IPS-18c (cell line): ENCODE data around the gene KRT39.
"Not testable (repeated sequence)": the region's sequence is repeated elsewhere in the genome, so short reads cannot be mapped to it uniquely, and the experiment has no call there.

Source experiments
- H3K4me3 ChIP-seq: 2 replicates; pipeline ENCODE4 v1.7.0; 2013; ENCODE audit warnings: low read depth, mild to moderate bottlenecking, low read length, moderate library complexity; ENCODE audit not compliant: insufficient read depth
- H3K9me3 ChIP-seq: one replicate; pipeline ENCODE4 v1.6.1; 2013; ENCODE audit warnings: mild to moderate bottlenecking, low read length, moderate library complexity; ENCODE audit not compliant: control insufficient read depth, insufficient read depth

Gene KRT39

DNA sequence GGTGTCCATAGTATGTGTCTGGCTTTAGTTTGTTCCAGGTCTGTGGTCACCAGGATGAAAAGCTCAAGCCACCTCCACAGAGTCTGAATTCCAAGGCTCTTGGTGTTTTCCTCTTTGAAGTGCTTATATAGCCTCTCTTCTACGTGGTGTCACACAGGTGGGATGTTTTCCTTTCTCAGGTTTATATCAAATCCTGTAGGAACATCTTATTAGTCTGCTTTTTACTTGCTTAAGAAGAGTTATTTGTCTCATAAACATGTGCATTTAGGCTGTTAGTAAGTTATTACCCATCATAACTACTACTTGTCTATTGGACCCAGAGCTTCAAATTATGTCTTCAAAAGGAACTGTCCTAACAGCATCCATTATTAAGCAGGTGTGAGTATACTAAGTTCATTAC, at the start of gene KRT39:
TSS of gene KRT39 (minus strand) at position 101 of the 400 bp plus-strand sequence. CDS start at position 9, 92 bp downstream.
- Histone ChIP-seq H3K9me3 (no peaks in the 10 kb centered on the region), H3K4me3 (no peak within 1 kb of the TSS)

DNA sequence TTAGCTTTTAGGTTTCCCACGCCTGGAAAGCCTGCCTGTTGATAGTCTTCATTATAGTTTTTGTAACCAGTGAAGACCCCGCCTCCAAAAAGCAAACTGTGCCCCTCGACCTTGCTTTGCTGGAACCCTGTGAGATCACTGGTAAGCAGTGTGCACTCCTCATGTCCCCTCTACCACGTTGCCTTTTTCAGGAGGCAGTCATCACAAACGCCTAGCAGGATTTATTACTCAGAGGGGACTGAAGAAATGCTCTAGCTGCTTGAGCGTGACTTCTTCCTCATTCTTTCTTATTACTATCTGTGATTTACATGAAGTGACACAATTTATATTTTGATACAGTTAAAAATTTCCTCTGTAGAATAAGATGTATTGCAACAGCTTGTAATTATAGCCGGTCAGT, 48.7 kb upstream of the KRT39 start:
- no peak overlapping the region for H3K4me3 ChIP-seq
- no peaks in the 10 kb centered on the region for H3K9me3 ChIP-seq

GRCh38 chr17:41013606-41014005, 46.9 kb upstream of the KRT39 start:
- Histone ChIP-seq H3K9me3 (no peaks in the 10 kb centered on the region), H3K4me3 (no peak overlapping the region)

- Histone ChIP-seq H3K9me3 (no peaks in the 10 kb centered on the region), H3K4me3 (no peak overlapping the region)
Observed at GRCh38 chr17:41013181-41013580, 46.4 kb upstream of the KRT39 start.

DNA sequence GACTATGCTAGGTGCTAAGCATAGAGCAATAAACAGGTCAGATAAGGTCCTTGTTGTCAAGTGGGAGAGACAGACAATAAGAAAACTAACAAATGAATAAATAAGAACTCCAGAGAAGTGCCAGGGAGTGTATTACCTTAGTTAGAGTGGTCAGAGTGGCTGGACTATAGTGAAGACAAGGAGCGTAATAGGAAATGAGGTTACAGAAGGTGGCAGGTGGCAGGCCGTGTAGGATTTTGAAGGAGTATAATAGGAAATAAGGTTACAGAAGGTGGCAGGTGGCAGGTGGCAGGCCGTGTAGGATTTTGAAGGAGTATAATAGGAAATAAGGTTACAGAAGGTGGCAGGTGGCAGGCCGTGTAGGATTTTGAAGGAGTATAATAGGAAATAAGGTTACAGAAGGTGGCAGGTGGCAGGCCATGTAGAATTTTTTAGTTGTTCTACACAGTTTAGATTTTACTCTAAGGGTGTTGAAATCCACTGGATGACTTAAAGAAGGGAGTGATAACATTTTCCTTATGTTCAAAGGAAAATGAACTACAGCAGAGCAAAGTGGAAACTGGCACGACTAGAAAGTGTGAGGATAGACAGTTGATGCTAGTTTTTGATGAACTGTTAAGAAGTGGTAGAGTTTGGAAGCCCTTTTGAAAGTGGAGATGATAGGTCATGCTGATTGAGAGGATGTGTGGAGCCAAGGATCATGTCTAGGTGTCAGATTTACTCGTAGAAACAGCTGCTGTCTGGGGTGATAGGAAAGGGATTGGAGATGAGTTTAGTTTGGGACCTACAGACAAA, 45.8 kb upstream of the KRT39 start:
- Histone ChIP-seq H3K4me3 (no peak overlapping the region), H3K9me3 (no peaks in the 10 kb centered on the region)

GRCh38 chr17:41010441-41010840, 43.7 kb upstream of the KRT39 start:
- no peak overlapping the region for H3K4me3 ChIP-seq
- H3K9me3 ChIP-seq: no peaks in the 10 kb centered on the region

DNA sequence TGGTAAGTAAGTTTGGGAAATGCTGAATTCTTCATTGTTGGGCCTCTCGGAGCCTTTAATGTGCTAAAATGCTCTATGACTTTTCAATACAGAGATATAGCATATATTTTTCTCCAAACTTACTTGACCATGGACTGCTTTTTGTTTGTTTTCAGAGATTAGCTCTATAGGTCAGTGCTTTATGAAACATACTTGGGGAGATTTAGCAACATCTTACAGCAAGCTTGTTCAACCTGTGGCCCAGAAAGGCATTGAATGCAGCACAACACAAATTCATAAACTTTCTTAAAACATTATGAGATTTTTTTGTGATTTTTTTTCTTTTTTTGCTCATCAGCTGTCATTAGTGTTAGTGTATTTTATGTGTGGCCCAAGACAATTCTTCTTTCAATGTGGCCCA, 43.2 kb upstream of the KRT39 start:
- no peak overlapping the region for H3K4me3 ChIP-seq
- H3K9me3 ChIP-seq: no peaks in the 10 kb centered on the region

GRCh38 chr17:41009301-41009760, 42.6 kb upstream of the KRT39 start:
- Histone ChIP-seq H3K9me3 (no peaks in the 10 kb centered on the region), H3K4me3 (no peak overlapping the region)

GRCh38 chr17:41008811-41009210, 42.1 kb upstream of the KRT39 start, which contains the start of gene KRTAP3-1:
Gene KRTAP3-1 (minus strand): TSS chr17:41009128. CDS start chr17:41009074, 54 bp downstream.
- Histone ChIP-seq H3K4me3 (no peak within 1 kb of the TSS), H3K9me3 (no peaks in the 10 kb centered on the region)

- H3K9me3 ChIP-seq: no peaks in the 10 kb centered on the region
- H3K4me3 ChIP-seq: no peak overlapping the region
Observed at GRCh38 chr17:41004397-41004796, 37.6 kb upstream of the KRT39 start.

DNA sequence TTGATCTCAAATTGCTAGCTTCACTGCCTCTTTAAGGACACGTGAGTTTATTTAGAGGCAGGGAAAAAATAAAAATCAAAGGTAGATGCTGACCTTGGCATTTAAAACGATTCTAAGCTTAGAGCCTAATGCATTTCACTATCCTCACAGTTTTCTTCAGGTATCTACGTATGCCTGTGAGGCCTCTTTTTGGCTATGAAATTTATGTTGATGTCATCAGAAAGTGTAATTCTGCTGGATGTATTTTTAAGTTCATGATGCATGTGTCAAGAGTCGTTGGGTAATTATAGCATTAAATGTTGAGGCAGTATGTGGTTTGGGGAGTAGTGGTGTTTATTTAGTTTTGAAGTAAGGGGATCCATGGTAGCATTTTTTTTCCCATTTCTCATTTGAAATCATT, 37.2 kb upstream of the KRT39 start:
- H3K9me3 ChIP-seq: no peaks in the 10 kb centered on the region
- no peak overlapping the region for H3K4me3 ChIP-seq

GRCh38 chr17:41002814-41003213, 36.1 kb upstream of the KRT39 start:
- H3K4me3 ChIP-seq: no peak overlapping the region

GRCh38 chr17:41001795-41002194, 35.0 kb upstream of the KRT39 start:
- H3K9me3 ChIP-seq: no peaks in the 10 kb centered on the region

More at GRCh38 chr17:41002814-41003213, 36.1 kb upstream of the KRT39 start:
- H3K9me3 ChIP-seq: no peaks in the 10 kb centered on the region

DNA sequence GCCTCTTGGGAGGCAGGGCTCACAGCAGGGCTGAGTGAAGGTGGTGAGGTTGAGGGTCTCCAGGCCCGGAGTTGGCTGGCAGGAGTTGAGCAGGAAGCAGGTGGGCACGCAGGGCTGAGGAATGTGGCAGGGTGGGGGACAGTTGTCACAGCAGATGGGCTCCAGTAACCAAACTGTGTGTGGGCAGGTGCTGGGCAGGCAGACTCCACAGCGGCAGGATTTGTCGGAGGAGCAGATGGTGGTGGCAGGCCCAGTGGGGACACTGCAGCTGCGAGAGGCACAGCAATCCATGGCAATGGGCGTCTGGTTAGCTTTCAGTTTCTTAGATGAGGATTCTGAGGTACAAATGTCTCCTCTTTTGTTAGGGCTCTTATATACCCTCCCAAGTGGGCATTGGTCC, 32.8 kb upstream of the KRT39 start, which contains the start of gene KRTAP3-2:
TSS of gene KRTAP3-2 (minus strand) at position 344 of the 400 bp plus-strand sequence. CDS start at position 291, 53 bp downstream.
- H3K9me3 ChIP-seq, H3K4me3 ChIP-seq: not testable (repeated sequence)

More at GRCh38 chr17:41001795-41002194, 35.0 kb upstream of the KRT39 start:
- no peak overlapping the region for H3K4me3 ChIP-seq

GRCh38 chr17:40997361-40997760, 30.6 kb upstream of the KRT39 start:
- Histone ChIP-seq H3K4me3 (no peak overlapping the region), H3K9me3 (no peaks in the 10 kb centered on the region)

DNA sequence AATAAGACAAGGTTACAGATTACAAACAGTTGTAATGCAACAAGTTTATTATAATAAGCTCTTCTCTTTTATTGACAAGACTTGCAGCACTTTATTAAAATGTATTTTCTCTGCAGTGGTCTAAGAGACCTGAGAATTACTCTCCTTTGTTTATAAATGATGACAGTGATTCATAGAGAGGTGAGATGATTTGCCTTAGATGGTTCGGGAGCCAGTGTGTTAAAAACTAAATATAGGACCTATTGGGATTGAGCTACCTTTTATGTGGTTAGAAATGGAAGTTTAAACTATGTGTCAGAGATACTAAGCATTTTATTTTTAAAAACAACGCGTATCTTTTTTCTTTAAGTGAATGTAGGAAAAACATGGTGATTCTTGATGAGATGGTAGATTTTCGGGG, 30.1 kb upstream of the KRT39 start:
- Histone ChIP-seq H3K9me3 (no peaks in the 10 kb centered on the region), H3K4me3 (no peak overlapping the region)

GRCh38 chr17:40995116-40995515, 28.4 kb upstream of the KRT39 start:
- no peaks in the 10 kb centered on the region for H3K9me3 ChIP-seq
- no peak overlapping the region for H3K4me3 ChIP-seq

DNA sequence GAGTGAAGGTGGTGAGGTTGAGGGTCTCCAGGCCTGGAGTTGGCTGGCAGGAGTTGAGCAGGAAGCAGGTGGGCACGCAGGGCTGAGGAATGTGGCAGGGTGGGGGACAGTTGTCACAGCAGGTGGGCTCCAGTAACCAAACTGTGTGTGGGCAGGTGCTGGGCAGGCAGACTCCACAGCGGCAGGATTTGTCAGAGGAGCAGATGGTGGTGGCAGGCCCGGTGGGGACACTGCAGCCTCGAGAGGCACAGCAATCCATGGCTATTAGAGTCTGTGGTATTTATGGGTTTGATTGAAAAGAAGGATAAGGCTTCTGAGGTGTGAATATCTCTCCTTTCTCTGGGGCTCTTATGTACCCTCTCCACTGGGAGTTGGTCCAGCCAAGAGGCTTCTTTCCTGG, 27.1 kb upstream of the KRT39 start, which contains the start of gene KRTAP3-3:
TSS of gene KRTAP3-3 (minus strand) at position 326 of the 400 bp plus-strand sequence. CDS start at position 259, 67 bp downstream.
- Histone ChIP-seq H3K4me3 (no peak within 1 kb of the TSS), H3K9me3 (no peaks in the 10 kb centered on the region)
